Measurements from ENCODE around the gene AKAP7. TPM values are rescaled to one million over a fixed set of nuclear protein-coding genes. Genes with fewer than 3 reads are reported as not detected.

Gene AKAP7
- polyA plus RNA-seq, 6 donors from 2014 or later, result 6.9 to 33.8 (median 10.5) TPM

- Mint-ChIP-seq H3K27ac (peak overlapping the region in 2 of 6 donors; percentile 19 to 37), H3K4me1 (peaks cover 9 to 18% (median 10%) of the 10 kb centered on the region in 3 donors), H3K27me3 (no peaks in the 10 kb centered on the region), H3K36me3 (no peaks in the 10 kb centered on the region), H3K4me3 (peak overlapping the region in 6 of 8 donors; percentile 0 to 57 (median 32)), H3K9me3 (no peaks in the 10 kb centered on the region)
- DNase-seq (peak; percentile 32), ATAC-seq (ENCODE audit: low read depth in 2 of 2) (peak; percentile 91 to 98)
These were observed 17.4 kb upstream of the AKAP7 start for GRCh38 chr6:131117878-131118277.

GRCh38 chr6:131122007-131122406, 13.3 kb upstream of the AKAP7 start:
- DNase-seq, result no peak
- no peaks in the 10 kb centered on the region for H3K36me3 Mint-ChIP-seq
- H3K27ac Mint-ChIP-seq, result no peak overlapping the region

GRCh38 chr6:131122516-131122915, 12.8 kb upstream of the AKAP7 start:
- Mint-ChIP-seq H3K9me3 (no peaks in the 10 kb centered on the region), H3K27me3 (no peaks in the 10 kb centered on the region), H3K4me1 (peaks cover 9 to 13% (median 10%) of the 10 kb centered on the region in 3 donors), H3K36me3 (no peaks in the 10 kb centered on the region), H3K27ac (no peak overlapping the region), H3K4me3 (no peak overlapping the region)
- DNase-seq (no peak), ATAC-seq (ENCODE audit: low read depth in 2 of 2) (no peak)

More at GRCh38 chr6:131122007-131122406, 13.3 kb upstream of the AKAP7 start:
- Mint-ChIP-seq H3K27me3 (no peaks in the 10 kb centered on the region), H3K4me1 (peaks cover 9 to 14% (median 10%) of the 10 kb centered on the region in 3 donors), H3K9me3 (no peaks in the 10 kb centered on the region), H3K4me3 (no peak overlapping the region)
- ATAC-seq (ENCODE audit: low read depth in 2 of 2), result no peak

GRCh38 chr6:131124336-131125071, 10.8 kb upstream of the AKAP7 start:
- Mint-ChIP-seq H3K4me1 (no peaks in the 10 kb centered on the region), H3K27ac (no peak overlapping the region)
- no peak for DNase-seq

GRCh38 chr6:131125431-131125830, 9.8 kb upstream of the AKAP7 start:
- Mint-ChIP-seq H3K4me3 (no peak overlapping the region), H3K36me3 (no peaks in the 10 kb centered on the region), H3K27ac (no peak overlapping the region), H3K9me3 (no peaks in the 10 kb centered on the region), H3K4me1 (no peaks in the 10 kb centered on the region), H3K27me3 (no peaks in the 10 kb centered on the region)
- no peak for DNase-seq
- ATAC-seq (ENCODE audit: low read depth in 2 of 2), result no peak

More at GRCh38 chr6:131124336-131125071, 10.8 kb upstream of the AKAP7 start:
- Mint-ChIP-seq H3K36me3 (no peaks in the 10 kb centered on the region), H3K9me3 (no peaks in the 10 kb centered on the region), H3K27me3 (no peaks in the 10 kb centered on the region), H3K4me3 (no peak overlapping the region)
- no peak for ATAC-seq (ENCODE audit: low read depth in 2 of 2)

GRCh38 chr6:131129689-131130553, 5.3 kb upstream of the AKAP7 start:
- ATAC-seq (ENCODE audit: low read depth in 2 of 2), result no peak
- Mint-ChIP-seq H3K4me1 (peaks cover 0 to 4% (median 0%) of the 10 kb centered on the region in 3 donors), H3K9me3 (no peaks in the 10 kb centered on the region), H3K27me3 (no peaks in the 10 kb centered on the region), H3K27ac (no peak overlapping the region), H3K36me3 (no peaks in the 10 kb centered on the region), H3K4me3 (peak overlapping the region in 1 of 8 donors; percentile 11)
- no peak for DNase-seq

GRCh38 chr6:131130554-131130940, 4.7 kb upstream of the AKAP7 start:
- Mint-ChIP-seq H3K36me3 (no peaks in the 10 kb centered on the region), H3K4me1 (peaks cover 0 to 5% (median 0%) of the 10 kb centered on the region in 3 donors), H3K27me3 (no peaks in the 10 kb centered on the region), H3K9me3 (no peaks in the 10 kb centered on the region), H3K27ac (no peak overlapping the region), H3K4me3 (no peak overlapping the region)
- DNase-seq (no peak), ATAC-seq (ENCODE audit: low read depth in 2 of 2) (no peak)

GRCh38 chr6:131132360-131132759, 2.9 kb upstream of the AKAP7 start:
- no peaks in the 10 kb centered on the region for H3K36me3 Mint-ChIP-seq
- DNase-seq (no peak), ATAC-seq (ENCODE audit: low read depth in 2 of 2) (no peak)
- H3K9me3 Mint-ChIP-seq, result no peaks in the 10 kb centered on the region
- H3K4me3 Mint-ChIP-seq, result peak overlapping the region in 1 of 8 donors; percentile 96
- H3K27ac Mint-ChIP-seq, result no peak overlapping the region
- H3K4me1 Mint-ChIP-seq, result peaks cover 9 to 17% (median 11%) of the 10 kb centered on the region in 3 donors
- H3K27me3 Mint-ChIP-seq, result no peaks in the 10 kb centered on the region

GRCh38 chr6:131134220-131134979, 867 bp upstream of the AKAP7 start:
- Mint-ChIP-seq H3K27ac (peak overlapping the region; percentile 44 to 96 (median 84)), H3K27me3 (no peaks in the 10 kb centered on the region), H3K9me3 (no peaks in the 10 kb centered on the region), H3K36me3 (no peaks in the 10 kb centered on the region), H3K4me1 (peaks cover 10 to 25% (median 14%) of the 10 kb centered on the region in 3 donors), H3K4me3 (peak overlapping the region; percentile 86 to 96 (median 93))
- no peak for DNase-seq
- ATAC-seq (ENCODE audit: low read depth in 2 of 2), result no peak

GRCh38 chr6:131134980-131135243, 355 bp upstream of the AKAP7 start:
- Mint-ChIP-seq H3K27me3 (no peaks in the 10 kb centered on the region), H3K4me3 (peak overlapping the region; percentile 86 to 96 (median 93)), H3K4me1 (peaks cover 15 to 30% (median 19%) of the 10 kb centered on the region in 3 donors), H3K36me3 (no peaks in the 10 kb centered on the region), H3K27ac (peak overlapping the region; percentile 80 to 96 (median 86)), H3K9me3 (no peaks in the 10 kb centered on the region)
- DNase-seq, result no peak
- no peak for ATAC-seq (ENCODE audit: low read depth in 2 of 2)

GRCh38 chr6:131136021-131136786, 937 bp downstream of the AKAP7 start:
- H3K27ac Mint-ChIP-seq, result peak overlapping the region; percentile 92 to 98 (median 97)
- no peak for DNase-seq

GRCh38 chr6:131139599-131139998, 4.3 kb downstream of the AKAP7 start:
- H3K4me3 Mint-ChIP-seq, result no peak overlapping the region
- H3K27ac Mint-ChIP-seq, result no peak overlapping the region
- H3K4me1 Mint-ChIP-seq, result peaks cover 17 to 29% (median 28%) of the 10 kb centered on the region in 3 donors
- H3K36me3 Mint-ChIP-seq, result peaks cover 0 to 6% of the 10 kb centered on the region in 2 donors
- no peak for ATAC-seq (ENCODE audit: low read depth in 2 of 2)
- H3K9me3 Mint-ChIP-seq, result no peaks in the 10 kb centered on the region
- no peaks in the 10 kb centered on the region for H3K27me3 Mint-ChIP-seq
- DNase-seq, result no peak

More at GRCh38 chr6:131136021-131136786, 937 bp downstream of the AKAP7 start:
- Mint-ChIP-seq H3K9me3 (no peaks in the 10 kb centered on the region), H3K4me1 (peaks cover 17 to 30% (median 23%) of the 10 kb centered on the region in 3 donors), H3K27me3 (no peaks in the 10 kb centered on the region), H3K36me3 (no peaks in the 10 kb centered on the region), H3K4me3 (peak overlapping the region; percentile 86 to 99 (median 98))
- no peak for ATAC-seq (ENCODE audit: low read depth in 2 of 2)

GRCh38 chr6:131143319-131143718, 8.1 kb downstream of the AKAP7 start:
- Mint-ChIP-seq H3K27me3 (no peaks in the 10 kb centered on the region), H3K4me1 (peaks cover 7 to 17% (median 11%) of the 10 kb centered on the region in 3 donors), H3K27ac (no peak overlapping the region), H3K36me3 (peaks cover 0 to 15% of the 10 kb centered on the region in 2 donors), H3K9me3 (no peaks in the 10 kb centered on the region), H3K4me3 (no peak overlapping the region)
- ATAC-seq (ENCODE audit: low read depth in 2 of 2), result no peak
- no peak for DNase-seq
